ENCODE measurements around the gene RUBCNL.

DNA sequence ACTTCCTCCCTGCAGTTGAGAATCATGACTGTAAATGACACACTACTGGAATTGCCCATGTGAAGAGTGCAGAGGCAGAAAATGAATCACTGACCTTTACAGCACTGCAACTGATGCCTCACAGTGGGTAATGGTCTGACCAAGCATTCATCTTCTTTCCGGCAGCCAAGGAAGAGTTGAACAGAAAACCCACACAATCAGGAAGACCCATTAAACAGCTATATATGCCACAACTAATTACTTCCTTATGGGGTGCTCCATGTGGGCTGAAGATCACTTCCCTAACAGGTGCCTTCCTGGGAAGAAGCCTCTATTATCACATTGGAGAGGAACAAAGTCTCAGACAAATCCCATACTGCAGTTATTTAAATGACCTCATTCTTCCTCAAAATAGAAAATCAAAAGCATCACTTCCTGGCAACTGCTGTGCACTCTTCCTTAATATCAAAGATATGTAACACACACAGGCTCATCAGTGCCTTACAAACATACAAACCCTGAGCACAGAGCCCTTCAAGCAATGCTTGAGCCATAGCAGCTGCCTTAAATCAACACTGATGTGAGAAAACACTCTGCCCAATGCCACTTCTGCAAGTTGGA lies 45.8 kb downstream of the RUBCNL start:
- TF ChIP-seq, protein P1, sequence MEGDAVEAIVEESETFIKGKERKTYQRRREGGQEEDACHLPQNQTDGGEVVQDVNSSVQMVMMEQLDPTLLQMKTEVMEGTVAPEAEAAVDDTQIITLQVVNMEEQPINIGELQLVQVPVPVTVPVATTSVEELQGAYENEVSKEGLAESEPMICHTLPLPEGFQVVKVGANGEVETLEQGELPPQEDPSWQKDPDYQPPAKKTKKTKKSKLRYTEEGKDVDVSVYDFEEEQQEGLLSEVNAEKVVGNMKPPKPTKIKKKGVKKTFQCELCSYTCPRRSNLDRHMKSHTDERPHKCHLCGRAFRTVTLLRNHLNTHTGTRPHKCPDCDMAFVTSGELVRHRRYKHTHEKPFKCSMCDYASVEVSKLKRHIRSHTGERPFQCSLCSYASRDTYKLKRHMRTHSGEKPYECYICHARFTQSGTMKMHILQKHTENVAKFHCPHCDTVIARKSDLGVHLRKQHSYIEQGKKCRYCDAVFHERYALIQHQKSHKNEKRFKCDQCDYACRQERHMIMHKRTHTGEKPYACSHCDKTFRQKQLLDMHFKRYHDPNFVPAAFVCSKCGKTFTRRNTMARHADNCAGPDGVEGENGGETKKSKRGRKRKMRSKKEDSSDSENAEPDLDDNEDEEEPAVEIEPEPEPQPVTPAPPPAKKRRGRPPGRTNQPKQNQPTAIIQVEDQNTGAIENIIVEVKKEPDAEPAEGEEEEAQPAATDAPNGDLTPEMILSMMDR (IDR thresholded peaks at IDR 0.05): no peak
- TF ChIP-seq ELF1 (IDR thresholded peaks at IDR 0.05) (no peak), EP300 (IDR thresholded peaks at IDR 0.05; ENCODE audit: borderline replicate concordance in 1 of 2, low read depth in 1 of 2, low read length in 1 of 2) (peak in 1 of 2 experiments; percentile 21; a peak in 1 of 4 replicates), NFIC (IDR thresholded peaks at IDR 0.05; ENCODE audit: borderline replicate concordance) (no peak), RAD21 (IDR thresholded peaks at IDR 0.05; ENCODE audit: low read length) (no peak), MXI1 (IDR thresholded peaks at IDR 0.05; ENCODE audit: low read depth, low read length) (no peak), POLR2AphosphoS5 (IDR thresholded peaks at IDR 0.05; ENCODE audit: low read depth, low read length) (no peak), SMC3 (IDR thresholded peaks at IDR 0.05; ENCODE audit: low read depth, low read length) (no peak), JUND (IDR thresholded peaks at IDR 0.05) (peak; percentile 14; the same call in 1 of the 2 replicates), RCOR1 (IDR thresholded peaks at IDR 0.05; ENCODE audit: low read length) (no peak), RFX5 (IDR thresholded peaks at IDR 0.05; ENCODE audit: low read length) (no peak), SIN3A (IDR thresholded peaks at IDR 0.05; ENCODE audit: borderline replicate concordance, low read depth, low read length) (no peak), TCF12 (IDR thresholded peaks at IDR 0.05) (no peak; the same call in none of the 2 replicates)
